CD8-positive, alpha-beta memory T cell (primary cell): ENCODE results near the gene OR51M1. TPM values are rescaled to one million over a fixed set of nuclear protein-coding genes. Genes with fewer than 3 reads are reported as not detected.

Experiments used
- CTCF ChIA-PET: fragments of 350-600 bp; sonication (Branson Sonifier 250); formaldehyde crosslinking; loops from one replicate; lab custom pipeline; 2021; ENCODE audit warnings: antibody characterized with exemption; lab: Charles Lee
- POLR2A ChIA-PET: fragments of 350-600 bp; sonication (Branson Sonifier 250); formaldehyde crosslinking; loops from one replicate; lab custom pipeline; 2021; ENCODE audit warnings: antibody characterized with exemption; lab: Charles Lee
- DNase-seq, 5 donors: peaks; one replicate each; pipeline versions ENCODE4 v3.0.0 to v3.0.0-alpha.2; 2020 to 2022; ENCODE audit warnings: mixed read lengths in 1 of 5
- H3K27ac ChIP-seq: one replicate; pipeline ENCODE4 v1.7.0; 2013; ENCODE audit warnings: low read depth, mild to moderate bottlenecking, low read length, moderate library complexity
- H3K27me3 ChIP-seq: 2 replicates; pipeline ENCODE4 v1.7.0; 2013; ENCODE audit warnings: low read length, mild to moderate bottlenecking; ENCODE audit not compliant: insufficient read depth, poor library complexity, severe bottlenecking
- H3K36me3 ChIP-seq: 2 replicates; pipeline ENCODE4 v1.7.0; 2013; ENCODE audit warnings: mild to moderate bottlenecking, low read length, moderate library complexity; ENCODE audit not compliant: insufficient read depth
- H3K4me1 ChIP-seq: 2 replicates; pipeline ENCODE4 v1.7.0; 2013; ENCODE audit warnings: mild to moderate bottlenecking, low read length, moderate library complexity; ENCODE audit not compliant: insufficient read depth
- H3K4me3 ChIP-seq: 2 replicates; pipeline ENCODE4 v1.7.0; 2013; ENCODE audit warnings: mild to moderate bottlenecking, low read length
- H3K9me3 ChIP-seq: 2 replicates; pipeline ENCODE4 v1.7.0; 2013; ENCODE audit warnings: mild to moderate bottlenecking, low read length
- H3K27ac Mint-ChIP-seq, 8 donors: one replicate each; pipeline ENCODE4 v1.8.0; 2020 to 2021; ENCODE audit warnings: mixed read lengths in 8 of 8, mild to moderate bottlenecking in 6 of 8, inconsistent platforms in 3 of 8, moderate library complexity in 3 of 8
- H3K27me3 Mint-ChIP-seq, 2 donors: one replicate each; pipeline ENCODE4 v1.8.0; 2020 to 2021; ENCODE audit warnings: mixed read lengths in 2 of 2, mild to moderate bottlenecking in 1 of 2, moderate library complexity in 1 of 2
- H3K36me3 Mint-ChIP-seq, 3 donors: one replicate each; pipeline ENCODE4 v1.8.0; 2020 to 2021; ENCODE audit warnings: mixed read lengths in 3 of 3, inconsistent platforms in 1 of 3, mild to moderate bottlenecking in 1 of 3
- H3K4me1 Mint-ChIP-seq, 3 donors: one replicate each; pipeline ENCODE4 v1.8.0; 2020 to 2021; ENCODE audit warnings: mixed read lengths in 3 of 3, inconsistent platforms in 1 of 3, mild to moderate bottlenecking in 1 of 3
- H3K4me3 Mint-ChIP-seq, 7 donors: one replicate each; pipeline ENCODE4 v1.8.0; 2020 to 2021; ENCODE audit warnings: mixed read lengths in 7 of 7, mild to moderate bottlenecking in 6 of 7, moderate library complexity in 4 of 7, inconsistent platforms in 2 of 7
- H3K9me3 Mint-ChIP-seq, 5 donors: one replicate each; pipeline ENCODE4 v1.8.0; 2020 to 2022; ENCODE audit warnings: mixed read lengths in 5 of 5, mild to moderate bottlenecking in 3 of 5, moderate library complexity in 2 of 5, inconsistent platforms in 1 of 5
- polyA plus RNA-seq: library from polyadenylated mRNA; unstranded; fragments of 300-500 nt; fragmentation: Illumina TruSeq; gene quantifications from one replicate; pipeline ENCODE4 v1.2.3, GENCODE V29; 2021
- total RNA-seq, 2 experiments: library from RNA; stranded (reverse); gene quantifications; one replicate each; pipeline ENCODE4 v1.2.3, GENCODE V29; 2021

Gene OR51M1
- total and polyA plus RNA-seq, 3 experiments from 2014 or later, result not detected

- H3K27ac Mint-ChIP-seq, result no peak overlapping the region
- no peaks in the 10 kb centered on the region for H3K4me1 ChIP-seq
- no peaks in the 10 kb centered on the region for H3K9me3 ChIP-seq
- no peaks in the 10 kb centered on the region for H3K27me3 Mint-ChIP-seq
- H3K9me3 Mint-ChIP-seq, result no peaks in the 10 kb centered on the region
- no peaks in the 10 kb centered on the region for H3K36me3 Mint-ChIP-seq
- no peaks in the 10 kb centered on the region for H3K36me3 ChIP-seq
- H3K27me3 ChIP-seq, result no peaks in the 10 kb centered on the region
- H3K27ac ChIP-seq, result no peak overlapping the region
- no peak overlapping the region for H3K4me3 Mint-ChIP-seq
- ChIA-PET POLR2A (interaction anchor here (0.6 kb wide), 1 partner anchor 207 kb away, joined by 3 read pairs; no protein-coding TSS in a partner anchor), CTCF (no interaction called here)
- H3K4me1 Mint-ChIP-seq, result no peaks in the 10 kb centered on the region
- H3K4me3 ChIP-seq, result no peak overlapping the region
- DNase-seq, result no peak
Measured at GRCh38 chr11:5398936-5399335, 15.3 kb downstream of the OR51M1 start.

GRCh38 chr11:5405173-5405572 lies 21.6 kb downstream of the OR51M1 start:
- peaks cover 5 to 27% of the 10 kb centered on the region in 2 donors for H3K27me3 Mint-ChIP-seq
- no peaks in the 10 kb centered on the region for H3K36me3 Mint-ChIP-seq
- H3K4me3 Mint-ChIP-seq, result no peak overlapping the region
- Histone ChIP-seq H3K27me3 (no peaks in the 10 kb centered on the region), H3K36me3 (no peaks in the 10 kb centered on the region), H3K4me1 (no peaks in the 10 kb centered on the region), H3K27ac (no peak overlapping the region), H3K9me3 (no peaks in the 10 kb centered on the region), H3K4me3 (no peak overlapping the region)
- POLR2A ChIA-PET, result no interaction called here
- H3K4me1 Mint-ChIP-seq, result no peaks in the 10 kb centered on the region
- CTCF ChIA-PET, result no interaction called here
- no peak overlapping the region for H3K27ac Mint-ChIP-seq
- DNase-seq, result no peak
- peaks cover 0 to 3% (median 0%) of the 10 kb centered on the region in 5 donors for H3K9me3 Mint-ChIP-seq

GRCh38 chr11:5420993-5421392 lies 37.4 kb downstream of the OR51M1 start:
- ChIA-PET POLR2A (no interaction called here), CTCF (no interaction called here)
- Histone ChIP-seq H3K4me3 (no peak overlapping the region), H3K27ac (no peak overlapping the region), H3K9me3 (no peaks in the 10 kb centered on the region), H3K27me3 (no peaks in the 10 kb centered on the region), H3K4me1 (no peaks in the 10 kb centered on the region), H3K36me3 (no peaks in the 10 kb centered on the region)
- Mint-ChIP-seq H3K36me3 (no peaks in the 10 kb centered on the region), H3K9me3 (peaks cover 0 to 3% (median 2%) of the 10 kb centered on the region in 5 donors), H3K27ac (no peak overlapping the region), H3K27me3 (peaks cover 4 to 23% of the 10 kb centered on the region in 2 donors), H3K4me1 (no peaks in the 10 kb centered on the region), H3K4me3 (no peak overlapping the region)
- DNase-seq, result no peak

GRCh38 chr11:5421811-5422210 lies 38.2 kb downstream of the OR51M1 start, which contains the start of gene OR51Q1:
TSS of gene OR51Q1 (plus strand) at chr11:5422111. CDS start at chr11:5422201, 90 bp downstream.
- Histone ChIP-seq H3K27me3 (no peaks in the 10 kb centered on the region), H3K9me3 (no peaks in the 10 kb centered on the region), H3K27ac (no peak within 1 kb of the TSS), H3K4me3 (no peak within 1 kb of the TSS), H3K4me1 (no peaks in the 10 kb centered on the region), H3K36me3 (no peaks in the 10 kb centered on the region)
- ChIA-PET CTCF (no interaction called here), POLR2A (no interaction called here)
- H3K27ac Mint-ChIP-seq, result no peak within 1 kb of the TSS
- peaks cover 0 to 3% (median 2%) of the 10 kb centered on the region in 5 donors for H3K9me3 Mint-ChIP-seq
- no peak for DNase-seq
- H3K4me1 Mint-ChIP-seq, result no peaks in the 10 kb centered on the region
- no peak within 1 kb of the TSS for H3K4me3 Mint-ChIP-seq
- no peaks in the 10 kb centered on the region for H3K36me3 Mint-ChIP-seq
- H3K27me3 Mint-ChIP-seq, result peaks cover 4 to 23% of the 10 kb centered on the region in 2 donors

- Histone ChIP-seq H3K4me1 (no peaks in the 10 kb centered on the region), H3K27ac (no peak overlapping the region), H3K27me3 (no peaks in the 10 kb centered on the region), H3K9me3 (no peaks in the 10 kb centered on the region), H3K4me3 (no peak overlapping the region), H3K36me3 (no peaks in the 10 kb centered on the region)
- ChIA-PET CTCF (no interaction called here), POLR2A (no interaction called here)
- Mint-ChIP-seq H3K27ac (no peak overlapping the region), H3K27me3 (peaks cover 4 to 23% of the 10 kb centered on the region in 2 donors), H3K36me3 (no peaks in the 10 kb centered on the region), H3K4me3 (no peak overlapping the region), H3K4me1 (no peaks in the 10 kb centered on the region), H3K9me3 (peaks cover 0 to 3% (median 2%) of the 10 kb centered on the region in 5 donors)
- no peak for DNase-seq
Measured at GRCh38 chr11:5423131-5423530, 39.5 kb downstream of the OR51M1 start.

- no peak within 1 kb of the TSS for H3K27ac Mint-ChIP-seq
- Histone ChIP-seq H3K4me1 (no peaks in the 10 kb centered on the region), H3K27ac (no peak within 1 kb of the TSS), H3K27me3 (no peaks in the 10 kb centered on the region), H3K4me3 (no peak within 1 kb of the TSS), H3K36me3 (no peaks in the 10 kb centered on the region), H3K9me3 (no peaks in the 10 kb centered on the region)
- CTCF ChIA-PET, result no interaction called here
- no peak for DNase-seq
- no peak within 1 kb of the TSS for H3K4me3 Mint-ChIP-seq
- H3K36me3 Mint-ChIP-seq, result no peaks in the 10 kb centered on the region
- H3K9me3 Mint-ChIP-seq, result no peaks in the 10 kb centered on the region
- POLR2A ChIA-PET, result no interaction called here
- H3K4me1 Mint-ChIP-seq, result no peaks in the 10 kb centered on the region
- peaks cover 4 to 6% of the 10 kb centered on the region in 2 donors for H3K27me3 Mint-ChIP-seq
Measured at GRCh38 chr11:5441414-5441813, 57.8 kb downstream of the OR51M1 start, which contains the start of gene OR51I1. TSS of gene OR51I1 (minus strand) at chr11:5441514. CDS start at chr11:5441514, 0 bp downstream.

Other genes starting within 250 kb of the OR51M1 start
- gene OR52A5, start 245.5 kb upstream of the OR51M1 start, total RNA-seq, result not detected
- not detected for gene OR52A5, start 245.5 kb upstream of the OR51M1 start, polyA plus RNA-seq
- not detected for gene OR52A1, start 229.1 kb upstream of the OR51M1 start, total RNA-seq
- gene OR52A1, start 229.1 kb upstream of the OR51M1 start, polyA plus RNA-seq, result not detected
- not detected for gene OR51V1, start 183.1 kb upstream of the OR51M1 start, total RNA-seq
- gene OR51V1, start 183.1 kb upstream of the OR51M1 start, polyA plus RNA-seq, result not detected
- gene HBB, start 156.7 kb upstream of the OR51M1 start, total RNA-seq, result not detected
- not detected for gene HBB, start 156.7 kb upstream of the OR51M1 start, polyA plus RNA-seq
- not detected for gene HBD, start 149.3 kb upstream of the OR51M1 start, total RNA-seq
- not detected for gene HBD, start 149.3 kb upstream of the OR51M1 start, polyA plus RNA-seq
- gene HBG1, start 134.0 kb upstream of the OR51M1 start, total RNA-seq, result not detected
- gene HBG1, start 134.0 kb upstream of the OR51M1 start, polyA plus RNA-seq, result not detected
- not detected for gene HBG2, start 129.0 kb upstream of the OR51M1 start, total RNA-seq
- not detected for gene HBG2, start 129.0 kb upstream of the OR51M1 start, polyA plus RNA-seq
- not detected for gene HBE1, start 113.9 kb upstream of the OR51M1 start, total RNA-seq
- gene HBE1, start 113.9 kb upstream of the OR51M1 start, polyA plus RNA-seq, result not detected
- not detected for gene OR51B4, start 81.9 kb upstream of the OR51M1 start, total RNA-seq
- gene OR51B4, start 81.9 kb upstream of the OR51M1 start, polyA plus RNA-seq, result not detected
- gene OR51B2, start 59.5 kb upstream of the OR51M1 start, total RNA-seq, result not detected
- gene OR51B2, start 59.5 kb upstream of the OR51M1 start, polyA plus RNA-seq, result not detected
- not detected for gene OR51B5, start 40.3 kb upstream of the OR51M1 start, total RNA-seq
- gene OR51B5, start 40.3 kb upstream of the OR51M1 start, polyA plus RNA-seq, result not detected
- gene OR51B6, start 32.3 kb upstream of the OR51M1 start, total RNA-seq, result not detected
- not detected for gene OR51B6, start 32.3 kb upstream of the OR51M1 start, polyA plus RNA-seq
- not detected for gene OR51Q1, start 38.3 kb downstream of the OR51M1 start, total RNA-seq
- gene OR51Q1, start 38.3 kb downstream of the OR51M1 start, polyA plus RNA-seq, result not detected
- gene OR51I1, start 57.7 kb downstream of the OR51M1 start, total RNA-seq, result not detected
- not detected for gene OR51I1, start 57.7 kb downstream of the OR51M1 start, polyA plus RNA-seq
- not detected for gene OR51I2, start 65.5 kb downstream of the OR51M1 start, total RNA-seq
- not detected for gene OR51I2, start 65.5 kb downstream of the OR51M1 start, polyA plus RNA-seq
- gene OR52D1, start 104.9 kb downstream of the OR51M1 start, total RNA-seq, result not detected
- gene OR52D1, start 104.9 kb downstream of the OR51M1 start, polyA plus RNA-seq, result not detected
- not detected for gene UBQLN3, start 126.1 kb downstream of the OR51M1 start, total RNA-seq
- not detected for gene UBQLN3, start 126.1 kb downstream of the OR51M1 start, polyA plus RNA-seq
- gene UBQLNL, start 132.9 kb downstream of the OR51M1 start, total RNA-seq, result not detected
- gene UBQLNL, start 132.9 kb downstream of the OR51M1 start, polyA plus RNA-seq, result not detected
- gene OR52H1, start 164.7 kb downstream of the OR51M1 start, total RNA-seq, result not detected
- gene OR52H1, start 164.7 kb downstream of the OR51M1 start, polyA plus RNA-seq, result not detected
- not detected for gene OR52B6, start 197.1 kb downstream of the OR51M1 start, total RNA-seq
- not detected for gene OR52B6, start 197.1 kb downstream of the OR51M1 start, polyA plus RNA-seq
- gene TRIM6, start 212.8 kb downstream of the OR51M1 start, total RNA-seq, result under 1 TPM in 1 of 2 experiments, not detected in 1; 0.20 TPM
- gene TRIM6, start 212.8 kb downstream of the OR51M1 start, polyA plus RNA-seq, result not detected
- 1 to 10 TPM; 3.1 to 4.1 TPM for gene TRIM34, start 241.2 kb downstream of the OR51M1 start, total RNA-seq
- gene TRIM34, start 241.2 kb downstream of the OR51M1 start, polyA plus RNA-seq, result 13.5 TPM